T-cell (primary cell): ENCODE data around the gene PRKX. TPM values are rescaled to one million over a fixed set of nuclear protein-coding genes. Genes with fewer than 3 reads are reported as not detected.
"Not testable (repeated sequence)": the region's sequence is repeated elsewhere in the genome, so short reads cannot be mapped to it uniquely, and the experiment has no call there.

Source experiments
- ATAC-seq, 4 experiments: fragments of 200-7000 bp in 3 of 4; fragments of 150-1000 bp in 1 of 4; cut with Tn5 transposase; replicated peaks in 1 of 4; 1 replicate in 3 of 4; 2 replicates in 1 of 4; pipeline ENCODE4 v1.10.0; 2021; ENCODE audit warnings: moderate library complexity in 3 of 4, mild to moderate bottlenecking in 2 of 4, moderate number of reproducible peaks in 1 of 4
- CTCF ChIA-PET, 2 donors: fragments of 300-600 bp; sonication (Branson Sonifier 250); formaldehyde crosslinking; loops; one replicate each; lab custom pipeline; 2022; ENCODE audit warnings: antibody characterized with exemption in 2 of 2; lab: Charles Lee
- POLR2A ChIA-PET, 2 donors: fragments of 300-600 bp; sonication (Branson Sonifier 250); formaldehyde crosslinking; loops; one replicate each; lab custom pipeline; 2022; ENCODE audit warnings: antibody characterized with exemption in 2 of 2; lab: Charles Lee
- DNase-seq, 35 experiments: peaks; one replicate each; pipeline versions ENCODE4 v3.0.0 to v3.0.0-alpha.2; 2013 to 2023
- H3K27ac ChIP-seq: one replicate; pipeline ENCODE4 v1.5.1; 2013; ENCODE audit warnings: low read length
- H3K27me3 ChIP-seq, 2 experiments: replicated peaks in 1 of 2; 1 replicate in 1 of 2; 2 replicates in 1 of 2; pipeline versions ENCODE4 v1.6.1 to v1.7.0; 2013; ENCODE audit warnings: low read length in 1 of 2, mixed read lengths in 1 of 2; ENCODE audit not compliant: control insufficient read depth in 2 of 2, insufficient read depth in 2 of 2; ENCODE audit errors: extremely low read depth in 1 of 2
- H3K36me3 ChIP-seq, 2 donors: 1 replicate in 1 of 2; 2 replicates in 1 of 2; pipeline versions ENCODE4 v1.6.1 to v1.7.0; 2013; ENCODE audit warnings: low read length in 1 of 2; ENCODE audit not compliant: control insufficient read depth in 2 of 2, insufficient read depth in 1 of 2; ENCODE audit errors: extremely low read depth in 1 of 2
- H3K4me1 ChIP-seq, 2 experiments: 1 replicate in 1 of 2; 2 replicates in 1 of 2; pipeline versions ENCODE4 v1.6.1 to v1.7.0; 2013; ENCODE audit warnings: low read length in 2 of 2, mixed read lengths in 1 of 2; ENCODE audit not compliant: insufficient read depth in 2 of 2, control insufficient read depth in 1 of 2; ENCODE audit errors: extremely low read depth in 1 of 2
- H3K4me3 ChIP-seq, 2 donors: 1 replicate in 1 of 2; 2 replicates in 1 of 2; pipeline versions ENCODE4 v1.5.1 to v1.7.0; 2013; ENCODE audit warnings: mild to moderate bottlenecking in 2 of 2, low read length in 1 of 2, moderate library complexity in 1 of 2; ENCODE audit not compliant: control insufficient read depth in 1 of 2; ENCODE audit errors: extremely low read depth in 1 of 2
- H3K9me3 ChIP-seq: 2 replicates; pipeline ENCODE4 v1.7.0; 2013
- H3K27ac Mint-ChIP-seq, 2 donors: one replicate each; pipeline ENCODE4 v1.8.0; 2020 to 2021; ENCODE audit warnings: mild to moderate bottlenecking in 2 of 2, mixed read lengths in 2 of 2
- H3K27me3 Mint-ChIP-seq, 2 donors: one replicate each; pipeline ENCODE4 v1.8.0; 2021 to 2022; ENCODE audit warnings: mixed read lengths in 2 of 2
- H3K36me3 Mint-ChIP-seq: one replicate; pipeline ENCODE4 v1.8.0; 2021; ENCODE audit warnings: mixed read lengths
- H3K4me1 Mint-ChIP-seq, 3 donors: one replicate each; pipeline ENCODE4 v1.8.0; 2020 to 2022; ENCODE audit warnings: mixed read lengths in 3 of 3, mild to moderate bottlenecking in 1 of 3
- H3K4me3 Mint-ChIP-seq, 3 donors: one replicate each; pipeline ENCODE4 v1.8.0; 2020 to 2022; ENCODE audit warnings: mild to moderate bottlenecking in 3 of 3, mixed read lengths in 3 of 3, moderate library complexity in 3 of 3
- H3K9me3 Mint-ChIP-seq, 3 donors: one replicate each; pipeline ENCODE4 v1.8.0; 2020 to 2022; ENCODE audit warnings: mixed read lengths in 3 of 3
- WGBS: methylation state at CpG from one replicate; pipeline ENCODE4 v1.1.5; 2013; ENCODE audit warnings: missing lambda C conversion rate; ENCODE audit not compliant: insufficient coverage; 5-methylcytosine and 5-hydroxymethylcytosine counted together
- total RNA-seq, 35 experiments: library from RNA in 6 of 35; stranded (reverse) in 6 of 35; fragments of 120-200 nt in 1 of 35; gene quantifications; one replicate each; pipeline versions ENCODE4 v1.2.1 to v1.2.4 and lab custom pipeline; 2013 to 2026

Gene PRKX
- total RNA-seq, 5 donors from 2014 or later (not counting 1 experiment from before 2014, with no cell fraction given): 55.9 to 83.2 (median 63.2) TPM

DNA sequence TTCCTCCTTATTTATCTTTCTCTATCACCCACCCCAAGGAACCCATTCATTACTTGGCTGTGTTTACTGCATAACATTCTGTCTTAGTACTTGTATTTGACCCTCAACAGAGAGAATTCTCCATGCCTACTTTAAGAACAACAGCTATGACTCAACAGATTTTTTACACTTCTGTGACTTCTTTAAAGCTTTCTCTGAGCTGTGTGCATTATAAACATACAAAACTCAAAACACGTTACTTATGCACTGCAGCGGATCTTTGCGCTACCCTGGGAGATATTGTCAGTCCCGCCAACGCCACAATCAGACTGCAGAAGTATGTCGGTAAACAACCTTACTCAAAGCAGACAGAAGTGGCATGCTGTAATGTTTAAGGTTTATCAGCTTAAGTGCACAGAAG is 35.1 kb downstream of the PRKX start:
- Histone ChIP-seq H3K36me3 (peaks cover 4 to 7% of the 10 kb centered on the region in 2 donors), H3K9me3 (no peaks in the 10 kb centered on the region), H3K27ac (no peak overlapping the region), H3K4me1 (peaks cover 0 to 6% of the 10 kb centered on the region in 2 experiments), H3K27me3 (no peaks in the 10 kb centered on the region), H3K4me3 (no peak overlapping the region)
- Mint-ChIP-seq H3K4me1 (peaks cover 38 to 44% (median 41%) of the 10 kb centered on the region in 3 donors), H3K36me3 (peaks cover 18% of the 10 kb centered on the region), H3K27me3 (no peaks in the 10 kb centered on the region), H3K9me3 (no peaks in the 10 kb centered on the region), H3K27ac (peak overlapping the region; percentile 13 to 57), H3K4me3 (no peak overlapping the region)
- DNase-seq (no peak), ATAC-seq (no peak)
- no CpG with 5 or more reads among the region's 6 CpGs for WGBS
- ChIA-PET POLR2A (no interaction called here), CTCF (interaction anchor here (0.5 to 1.0 kb wide), 2 partner anchors 99 to 123 kb away, joined by 3 to 5 read pairs; no protein-coding TSS in a partner anchor)

DNA sequence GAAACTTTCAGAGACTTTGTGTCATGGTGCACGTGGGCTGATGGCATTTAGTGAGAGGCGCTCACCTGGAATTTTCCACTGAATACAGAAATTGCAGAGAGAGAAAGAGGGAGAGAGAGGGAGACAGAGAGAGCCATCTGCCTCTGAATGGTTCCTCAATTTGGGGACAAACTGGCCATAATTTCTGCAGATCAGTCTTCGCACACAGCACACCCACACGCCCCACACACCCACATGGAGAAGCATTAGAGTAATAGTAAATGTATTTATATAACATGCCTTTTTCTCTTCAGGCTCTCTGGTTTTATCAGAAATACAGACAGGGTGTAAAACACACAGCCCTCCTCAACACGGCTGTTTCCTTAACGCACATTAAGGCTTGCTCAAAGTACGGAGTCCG is 38.6 kb downstream of the PRKX start:
- H3K27ac Mint-ChIP-seq: no peak overlapping the region
- WGBS: no CpG with 5 or more reads among the region's 8 CpGs
- no peak for DNase-seq
- Histone ChIP-seq H3K27ac (no peak overlapping the region), H3K9me3 (no peaks in the 10 kb centered on the region), H3K27me3 (no peaks in the 10 kb centered on the region), H3K4me1 (peaks cover 0 to 5% of the 10 kb centered on the region in 2 experiments), H3K36me3 (peaks cover 5 to 26% of the 10 kb centered on the region in 2 donors), H3K4me3 (no peak overlapping the region)
- H3K27me3 Mint-ChIP-seq: no peaks in the 10 kb centered on the region
- CTCF ChIA-PET: no interaction called here
- H3K9me3 Mint-ChIP-seq: no peaks in the 10 kb centered on the region
- peaks cover 27 to 34% (median 27%) of the 10 kb centered on the region in 3 donors for H3K4me1 Mint-ChIP-seq
- peaks cover 25% of the 10 kb centered on the region for H3K36me3 Mint-ChIP-seq
- no peak for ATAC-seq
- POLR2A ChIA-PET: no interaction called here
- no peak overlapping the region for H3K4me3 Mint-ChIP-seq

DNA sequence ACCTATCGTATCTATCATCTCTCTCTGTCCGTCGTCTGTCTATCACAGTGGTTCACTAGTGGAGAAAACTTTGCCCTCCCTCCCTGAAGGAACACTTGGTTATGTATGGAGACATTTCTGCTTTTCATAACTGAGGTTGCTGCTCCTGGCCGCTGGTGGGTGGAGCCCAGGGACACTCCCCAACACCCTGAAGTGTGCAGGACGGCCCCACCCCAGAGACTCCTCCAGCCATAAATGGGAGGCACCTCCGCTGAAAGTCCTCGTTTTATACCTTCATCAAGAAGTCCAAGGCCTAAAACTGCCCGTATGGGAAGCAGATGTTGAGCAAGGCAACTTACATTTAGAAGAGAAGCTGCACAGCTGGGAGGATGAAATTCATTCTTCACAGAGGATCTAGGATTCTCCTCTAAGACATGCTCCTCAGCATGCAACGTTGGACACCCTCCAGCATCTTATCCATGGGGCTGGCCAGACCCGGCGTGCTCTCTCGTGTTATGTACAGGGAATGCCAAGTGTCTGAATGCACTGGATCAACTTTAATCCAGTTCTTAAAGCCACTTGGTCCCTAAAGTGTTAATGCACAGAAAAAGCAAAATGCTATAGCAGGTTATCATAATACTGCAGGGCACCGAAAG is 43.5 kb downstream of the PRKX start:
- Histone ChIP-seq H3K4me1 (no peaks in the 10 kb centered on the region), H3K4me3 (no peak overlapping the region), H3K27ac (no peak overlapping the region), H3K27me3 (no peaks in the 10 kb centered on the region), H3K36me3 (peaks cover 9 to 38% of the 10 kb centered on the region in 2 donors), H3K9me3 (no peaks in the 10 kb centered on the region)
- H3K27ac Mint-ChIP-seq: no peak overlapping the region
- H3K4me3 Mint-ChIP-seq: no peak overlapping the region
- ATAC-seq: no peak
- CTCF ChIA-PET: no interaction called here
- no peaks in the 10 kb centered on the region for H3K27me3 Mint-ChIP-seq
- POLR2A ChIA-PET: no interaction called here
- H3K9me3 Mint-ChIP-seq: no peaks in the 10 kb centered on the region
- peaks cover 27% of the 10 kb centered on the region for H3K36me3 Mint-ChIP-seq
- no CpG with 5 or more reads among the region's 13 CpGs for WGBS
- H3K4me1 Mint-ChIP-seq: peaks cover 0 to 12% (median 2%) of the 10 kb centered on the region in 3 donors
- no peak for DNase-seq

DNA sequence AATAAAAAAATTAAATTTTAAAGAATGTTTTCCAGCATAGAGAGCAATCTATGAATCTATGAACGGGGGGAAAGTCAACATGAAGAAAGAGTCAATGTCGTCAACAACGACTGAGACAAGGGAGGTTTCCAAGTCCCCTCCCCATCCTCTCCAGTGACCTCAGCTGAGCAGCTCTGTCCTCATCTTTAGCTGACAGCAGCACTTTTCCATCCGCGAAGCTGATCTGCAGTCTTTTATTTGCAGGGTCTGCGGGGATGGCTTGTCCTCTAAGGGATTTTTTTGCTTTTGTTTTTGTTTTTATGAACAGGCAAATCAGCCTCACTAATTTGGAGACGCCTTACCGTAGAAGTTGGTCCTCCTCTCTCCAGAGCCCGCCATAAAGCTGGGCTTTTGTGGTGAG is 46.5 kb downstream of the PRKX start:
- H3K4me1 Mint-ChIP-seq: peaks cover 13 to 15% (median 14%) of the 10 kb centered on the region in 3 donors
- peaks cover 15% of the 10 kb centered on the region for H3K36me3 Mint-ChIP-seq
- Histone ChIP-seq H3K4me3 (no peak overlapping the region), H3K27ac (no peak overlapping the region), H3K4me1 (no peaks in the 10 kb centered on the region), H3K9me3 (no peaks in the 10 kb centered on the region), H3K27me3 (no peaks in the 10 kb centered on the region), H3K36me3 (peaks cover 4 to 22% of the 10 kb centered on the region in 2 donors)
- no CpG with 5 or more reads among the region's 9 CpGs for WGBS
- ChIA-PET POLR2A (no interaction called here), CTCF (no interaction called here)
- ATAC-seq: no peak
- no peak overlapping the region for H3K27ac Mint-ChIP-seq
- no peak for DNase-seq
- H3K9me3 Mint-ChIP-seq: no peaks in the 10 kb centered on the region
- H3K4me3 Mint-ChIP-seq: no peak overlapping the region
- H3K27me3 Mint-ChIP-seq: no peaks in the 10 kb centered on the region

DNA sequence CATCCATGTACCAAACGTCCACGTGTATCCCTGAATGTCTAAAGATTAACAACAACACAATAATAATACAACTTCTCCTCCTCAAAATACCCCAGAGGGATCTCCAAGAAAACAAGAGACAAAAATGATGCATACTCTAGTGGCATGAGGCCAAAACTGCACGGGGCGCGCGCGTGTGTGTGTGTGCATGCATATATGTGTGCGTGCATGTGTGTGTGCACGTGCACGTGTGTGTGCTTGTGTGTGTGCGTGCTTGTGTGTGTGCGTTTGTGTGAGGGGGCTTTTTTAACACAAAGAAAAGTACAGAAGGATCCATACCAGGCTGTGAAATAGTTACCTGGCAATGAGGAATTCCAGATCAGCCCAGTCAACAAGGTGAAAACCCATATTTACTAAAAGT is 48.5 kb downstream of the PRKX start:
- Mint-ChIP-seq H3K27me3 (no peaks in the 10 kb centered on the region), H3K36me3 (peaks cover 19% of the 10 kb centered on the region), H3K27ac (no peak overlapping the region), H3K4me3 (no peak overlapping the region), H3K4me1 (peaks cover 14 to 24% (median 20%) of the 10 kb centered on the region in 3 donors), H3K9me3 (no peaks in the 10 kb centered on the region)
- Histone ChIP-seq H3K4me1 (no peaks in the 10 kb centered on the region), H3K36me3 (peaks cover 4 to 12% of the 10 kb centered on the region in 2 donors), H3K27me3 (no peaks in the 10 kb centered on the region), H3K9me3 (no peaks in the 10 kb centered on the region), H3K4me3 (no peak overlapping the region), H3K27ac (no peak overlapping the region)
- ChIA-PET CTCF (no interaction called here), POLR2A (no interaction called here)
- DNase-seq: no peak
- no CpG with 5 or more reads among the region's 12 CpGs for WGBS
- no peak for ATAC-seq

DNA sequence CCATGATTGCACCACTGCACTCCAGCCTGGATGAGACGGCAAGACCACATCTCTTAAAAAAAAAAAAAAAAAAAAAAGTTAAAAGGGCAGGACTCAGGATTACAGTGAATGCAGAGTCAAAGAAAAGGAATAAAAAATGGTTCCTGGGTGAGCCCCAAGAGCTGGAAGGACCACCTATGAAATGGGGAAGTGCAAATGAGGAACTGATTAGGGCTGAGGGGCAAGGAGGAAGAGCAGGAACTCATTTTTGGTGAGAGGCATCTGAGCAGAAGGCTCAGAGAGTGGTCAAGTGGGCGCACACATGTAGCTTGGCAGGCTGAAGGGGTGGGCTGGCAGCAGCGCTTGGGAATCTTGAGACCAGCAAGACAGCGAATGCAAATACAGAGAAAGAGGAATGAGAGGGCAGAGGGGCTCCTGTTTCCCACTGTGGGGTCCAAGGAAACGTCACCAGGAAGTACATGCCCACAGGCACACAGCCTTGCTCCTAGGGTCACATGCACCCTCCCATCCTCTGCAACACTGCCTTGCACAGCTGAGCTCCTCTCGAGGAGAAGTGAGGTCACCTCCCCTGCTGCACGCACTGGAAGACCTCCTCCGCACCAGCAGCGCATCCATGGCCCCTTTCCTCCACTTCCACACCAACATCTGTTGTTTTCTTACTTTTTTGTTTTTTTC is 49.7 kb downstream of the PRKX start:
- Mint-ChIP-seq H3K36me3 (peaks cover 11% of the 10 kb centered on the region), H3K4me1 (peaks cover 12 to 20% (median 14%) of the 10 kb centered on the region in 3 donors), H3K27ac (peak overlapping the region in 1 of 2 donors; percentile 66)
- ATAC-seq, H3K9me3 Mint-ChIP-seq, H3K27me3 ChIP-seq, H3K27ac ChIP-seq, H3K27me3 Mint-ChIP-seq, H3K4me1 ChIP-seq, POLR2A ChIA-PET, H3K36me3 ChIP-seq, H3K4me3 Mint-ChIP-seq, H3K4me3 ChIP-seq, CTCF ChIA-PET, H3K9me3 ChIP-seq: not testable (repeated sequence)
- 82% methylated on average over 3 of the region's 9 CpGs for WGBS
- peak in 1 of 35 experiments; percentile 9 for DNase-seq
